ENCODE measurements around the gene SIN3B.

SIN3B gene

DNA sequence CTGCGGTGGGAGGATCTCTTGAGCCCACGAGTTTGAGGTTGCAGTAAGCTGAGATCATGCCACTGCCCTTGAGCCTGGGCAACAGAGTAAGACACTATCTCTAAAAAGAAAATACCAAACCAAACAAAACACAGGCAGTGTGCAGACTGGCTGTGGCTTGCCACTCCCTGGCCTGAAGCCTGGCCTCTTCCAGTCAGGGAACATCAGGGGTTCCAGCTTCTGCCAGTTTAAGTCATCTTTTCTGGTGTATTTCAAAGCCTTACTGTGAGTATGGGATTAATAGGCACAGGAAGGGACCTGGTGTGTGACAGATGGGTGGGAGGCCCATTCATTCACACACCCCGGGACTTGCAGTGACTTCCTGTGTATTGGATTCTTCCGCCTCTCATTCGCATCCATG, 32.6 kb downstream of the SIN3B start:
- Histone ChIP-seq H3K36me3 (replicated peaks; ENCODE audit: insufficient read depth, low read length) (no peaks in the 10 kb centered on the region), H3K9me2 (replicated peaks; ENCODE audit: insufficient read depth, low read length) (no peaks in the 10 kb centered on the region), H3K9me3 (replicated peaks; ENCODE audit: insufficient read depth, low read length) (no peaks in the 10 kb centered on the region), H3F3A (ENCODE audit: insufficient read depth, low read length) (no peaks in the 10 kb centered on the region; the same call in 1 of the 2 replicates), H2AFZ (ENCODE audit: low read length) (no peak overlapping the region), H3K79me2 (ENCODE audit: low read length) (no peaks in the 10 kb centered on the region), H3K9ac (ENCODE audit: low read length) (no peak overlapping the region), H3K4me3 (ENCODE audit: low read length) (no peak overlapping the region), H4K20me1 (ENCODE audit: insufficient read depth, low read length) (no peaks in the 10 kb centered on the region), H3K4me2 (ENCODE audit: low read depth, low read length) (no peak overlapping the region), H3K4me1 (ENCODE audit: low read length) (no peaks in the 10 kb centered on the region), H3K27ac (ENCODE audit: low read length) (no peak overlapping the region), H3K27me3 (replicated peaks; ENCODE audit: insufficient read depth, low read length) (no peaks in the 10 kb centered on the region)
- DNase-seq = no peak
- TF ChIP-seq CTCF (IDR thresholded peaks at IDR 0.05; ENCODE audit: low read length) (no peak), EZH2 (optimal IDR thresholded peaks at IDR 0.05; ENCODE audit: low read depth, low read length) (no peak), EZH2phosphoT487 (IDR thresholded peaks at IDR 0.05; ENCODE audit: low read length) (no peak)

GRCh38 chr19:16862826-16863415, 33.7 kb downstream of the SIN3B start:
- no peaks in the 10 kb centered on the region for H3K36me3 ChIP-seq (replicated peaks; ENCODE audit: insufficient read depth, low read length)
- TF ChIP-seq CTCF (IDR thresholded peaks at IDR 0.05; ENCODE audit: low read length) = no peak
- TF ChIP-seq EZH2 (optimal IDR thresholded peaks at IDR 0.05; ENCODE audit: low read depth, low read length) = no peak
- TF ChIP-seq EZH2phosphoT487 (IDR thresholded peaks at IDR 0.05; ENCODE audit: low read length) = no peak
- H3K4me3 ChIP-seq (ENCODE audit: low read length) = no peak overlapping the region
- no peak for DNase-seq
- no peaks in the 10 kb centered on the region for H3K9me3 ChIP-seq (replicated peaks; ENCODE audit: insufficient read depth, low read length)
- H3K27me3 ChIP-seq (replicated peaks; ENCODE audit: insufficient read depth, low read length) = no peaks in the 10 kb centered on the region
- no peaks in the 10 kb centered on the region for H3K9me2 ChIP-seq (replicated peaks; ENCODE audit: insufficient read depth, low read length)
- H4K20me1 ChIP-seq (ENCODE audit: insufficient read depth, low read length) = no peaks in the 10 kb centered on the region
- no peaks in the 10 kb centered on the region for H3K4me1 ChIP-seq (ENCODE audit: low read length)
- no peak overlapping the region for H3K9ac ChIP-seq (ENCODE audit: low read length)
- H3K79me2 ChIP-seq (ENCODE audit: low read length) = no peaks in the 10 kb centered on the region
- H2AFZ ChIP-seq (ENCODE audit: low read length) = no peak overlapping the region
- no peak overlapping the region for H3K4me2 ChIP-seq (ENCODE audit: low read depth, low read length)
- no peaks in the 10 kb centered on the region; the same call in 1 of the 2 replicates for H3F3A ChIP-seq (ENCODE audit: insufficient read depth, low read length)
- H3K27ac ChIP-seq (ENCODE audit: low read length) = no peak overlapping the region

- no peak overlapping the region for H3K27ac ChIP-seq (ENCODE audit: low read length)
- no peaks in the 10 kb centered on the region for H3K4me1 ChIP-seq (ENCODE audit: low read length)
- H3K4me3 ChIP-seq (ENCODE audit: low read length) = no peak overlapping the region
- no peak for DNase-seq
- no peaks in the 10 kb centered on the region for H3K79me2 ChIP-seq (ENCODE audit: low read length)
- H3K9me3 ChIP-seq (replicated peaks; ENCODE audit: insufficient read depth, low read length) = no peaks in the 10 kb centered on the region
- no peak overlapping the region for H3K4me2 ChIP-seq (ENCODE audit: low read depth, low read length)
- H3K27me3 ChIP-seq (replicated peaks; ENCODE audit: insufficient read depth, low read length) = no peaks in the 10 kb centered on the region
- H3K36me3 ChIP-seq (replicated peaks; ENCODE audit: insufficient read depth, low read length) = no peaks in the 10 kb centered on the region
- no peaks in the 10 kb centered on the region for H4K20me1 ChIP-seq (ENCODE audit: insufficient read depth, low read length)
- no peaks in the 10 kb centered on the region for H3K9me2 ChIP-seq (replicated peaks; ENCODE audit: insufficient read depth, low read length)
- no peak overlapping the region for H2AFZ ChIP-seq (ENCODE audit: low read length)
- H3K9ac ChIP-seq (ENCODE audit: low read length) = no peak overlapping the region
- H3F3A ChIP-seq (ENCODE audit: insufficient read depth, low read length) = no peaks in the 10 kb centered on the region; the same call in 1 of the 2 replicates
- no peak for TF ChIP-seq EZH2 (optimal IDR thresholded peaks at IDR 0.05; ENCODE audit: low read depth, low read length)
- no peak for TF ChIP-seq EZH2phosphoT487 (IDR thresholded peaks at IDR 0.05; ENCODE audit: low read length)
- TF ChIP-seq CTCF (IDR thresholded peaks at IDR 0.05; ENCODE audit: low read length) = no peak
Measured at GRCh38 chr19:16867211-16867610, 38.0 kb downstream of the SIN3B start.
